K562 (cell line): ENCODE results near the gene LMAN1L. TPM values are rescaled to one million over a fixed set of nuclear protein-coding genes. Genes with fewer than 3 reads are reported as not detected.

Source experiments
- CHAMP1 ChIP-seq: fragments of 450-650 bp; IDR thresholded peaks from 2 replicates; pipeline ENCODE4 v1.6.1; 2016; ENCODE audit warnings: mild to moderate bottlenecking
- DNMT1 ChIP-seq: fragments of 450-650 bp; IDR thresholded peaks from 2 replicates; pipeline ENCODE4 v1.6.1; 2016; ENCODE audit warnings: antibody characterized with exemption, mild to moderate bottlenecking
- ESRRA ChIP-seq: fragments of 450-650 bp; IDR thresholded peaks from 2 replicates; pipeline ENCODE4 v1.6.1; 2014; ENCODE audit warnings: low read depth, mild to moderate bottlenecking, moderate library complexity, borderline replicate concordance
- GABPB2 ChIP-seq: fragments of 250-450 bp; sonication (Bioruptor Pico); conservative IDR thresholded peaks from 2 replicates; pipeline ENCODE4 v1.5.1; 2021; ENCODE audit warnings: mild to moderate bottlenecking
- HMGXB4 ChIP-seq: sonication (generic); formaldehyde crosslinking; IDR thresholded peaks from 2 replicates; pipeline ENCODE4 v1.8.1; 2023; ENCODE audit warnings: mild to moderate bottlenecking, missing genetic modification reagents
- KDM1A ChIP-seq, 2 experiments: fragments of 450-650 bp; IDR thresholded peaks; 2 replicates each; pipeline ENCODE4 v1.6.1; 2016; ENCODE audit warnings: mild to moderate bottlenecking in 2 of 2
- MAX ChIP-seq: sonication (generic); formaldehyde crosslinking; IDR thresholded peaks from 2 replicates; pipeline ENCODE4 v1.9.0; 2022; ENCODE audit warnings: mild to moderate bottlenecking, missing genetic modification reagents
- MEF2D ChIP-seq: conservative IDR thresholded peaks from 2 replicates; pipeline ENCODE4 v1.6.1; 2016; ENCODE audit warnings: low read depth, missing genetic modification characterization, missing compliant biosample characterization
- PHF20 ChIP-seq: fragments of 450-650 bp; IDR thresholded peaks from 2 replicates; pipeline ENCODE4 v1.6.1; 2018; ENCODE audit not compliant: partially characterized antibody
- RAD51 ChIP-seq: fragments of 450-650 bp; IDR thresholded peaks from 2 replicates; pipeline ENCODE4 v1.7.1; 2016; ENCODE audit warnings: low read depth, mild to moderate bottlenecking, borderline replicate concordance
- RBFOX2 ChIP-seq: fragments of 200-400 bp; formaldehyde crosslinking; IDR thresholded peaks from 2 replicates; pipeline ENCODE4 v1.6.1; 2017; ENCODE audit warnings: low read depth, mild to moderate bottlenecking, low read length, moderate library complexity
- REST ChIP-seq, 2 experiments: fragments of 450-650 bp; formaldehyde crosslinking in 1 of 2; IDR thresholded peaks; 2 replicates each; pipeline versions ENCODE4 v1.4.0 to v1.6.1; 2014 to 2020; ENCODE audit warnings: mild to moderate bottlenecking in 2 of 2, borderline replicate concordance in 1 of 2, low read depth in 1 of 2
- TGIF2 ChIP-seq: sonication (generic); formaldehyde crosslinking; IDR thresholded peaks from 2 replicates; pipeline ENCODE4 v1.8.1; 2022; ENCODE audit warnings: mild to moderate bottlenecking, missing genetic modification reagents, moderate library complexity
- XRCC3 ChIP-seq: fragments of 450-650 bp; IDR thresholded peaks from 2 replicates; pipeline ENCODE4 v1.6.1; 2017; ENCODE audit warnings: mild to moderate bottlenecking, moderate library complexity
- polyA plus RNA-seq, 8 experiments: library from polyadenylated mRNA; depleted of rRNA in 4 of 8; stranded (reverse) in 5 of 8; unstranded in 3 of 8; fragments of >200 nt; fragmentation: Nextera tagmentation in 2 of 8; fragmentation: Illumina TruSeq in 1 of 8; extraction: Ambion mirVana in 2 of 8; extraction: Trizol in 1 of 8; gene quantifications; 2 replicates each; pipeline versions ENCODE4 v1.2.1 to v1.2.3, GENCODE V29; 2011 to 2014; ENCODE audit warnings: inconsistent platforms in 1 of 8, missing spikeins in 1 of 8
- total RNA-seq, 7 experiments: library from RNA; depleted of rRNA in 6 of 7; stranded (reverse); fragments of >200 nt in 6 of 7; fragmentation: Illumina TruSeq in 2 of 7; extraction: Trizol in 2 of 7; gene quantifications; 2 replicates each; pipeline versions ENCODE4 v1.2.1 to v1.2.3, GENCODE V29; 2011 to 2021; ENCODE audit warnings: low replicate concordance in 1 of 7

Gene LMAN1L
- total and polyA plus RNA-seq, 9 of the 15 experiments (the other 6 are each of a cell fraction or from before 2014, with no cell fraction given): not detected

- no peak; the same call in 1 of the 2 replicates for TF ChIP-seq CHAMP1
- TF ChIP-seq MEF2D (tag): no peak
- TF ChIP-seq ESRRA: no peak
- no peak for TF ChIP-seq KDM1A (IDR thresholded peaks at IDR 0.05)
- no peak for TF ChIP-seq XRCC3
- TF ChIP-seq TGIF2 (CRISPR knock-in tag): no peak
- TF ChIP-seq REST (IDR thresholded peaks at IDR 0.05; ENCODE audit: borderline replicate concordance): no peak
- TF ChIP-seq REST (CRISPR knock-in tag; IDR thresholded peaks at IDR 0.05; ENCODE audit: low read depth): 0 out of 2 replicates have a peak, but pooled peaks have one; percentile 32
- TF ChIP-seq PHF20: peak; percentile 98
- peak; percentile 59; the same call in 1 of the 2 replicates for TF ChIP-seq MAX (CRISPR knock-in tag)
- TF ChIP-seq HMGXB4 (CRISPR knock-in tag): peak; percentile 74; the same call in 1 of the 2 replicates
- no peak for TF ChIP-seq DNMT1
- TF ChIP-seq RBFOX2: peak; percentile 91
- TF ChIP-seq GABPB2 (CRISPR knock-in tag): no peak
- no peak for TF ChIP-seq RAD51
Measured at GRCh38 chr15:74873036-74873755, 60.6 kb downstream of the LMAN1L start, which contains the start of gene SCAMP2 (continued).
